ENCODE measurements around the gene TIPRL. TPM values are rescaled to one million over a fixed set of nuclear protein-coding genes. Genes with fewer than 3 reads are reported as not detected.

The TIPRL gene
- total and polyA plus RNA-seq, 2 experiments from 2014 or later = 44.2 to 47.6 TPM

GRCh38 chr1:168218658-168219057, 39.9 kb downstream of the TIPRL start:
- H3K4me2 ChIP-seq = no peak overlapping the region
- no peaks in the 10 kb centered on the region for H3K9me2 ChIP-seq (replicated peaks; ENCODE audit: insufficient read depth)
- no peak for DNase-seq (ENCODE audit: low spot score)
- H3K4me3 ChIP-seq = no peak overlapping the region
- H3K9me3 ChIP-seq (ENCODE audit: low read depth) = no peaks in the 10 kb centered on the region
- no peaks in the 10 kb centered on the region for H3K79me2 ChIP-seq
- no peak overlapping the region for H2AFZ ChIP-seq
- TF ChIP-seq CTCF (IDR thresholded peaks at IDR 0.05; ENCODE audit: poor library complexity) (no peak), EZH2 (IDR thresholded peaks at IDR 0.05; ENCODE audit: borderline replicate concordance) (no peak), EZH2phosphoT487 (IDR thresholded peaks at IDR 0.05; ENCODE audit: low read depth, severe bottlenecking, unreplicated experiment) (no peak)
- no peaks in the 10 kb centered on the region for H3K4me1 ChIP-seq (ENCODE audit: insufficient read depth)
- H3K27ac ChIP-seq = no peak overlapping the region
- H4K20me1 ChIP-seq (ENCODE audit: insufficient read depth, poor library complexity, severe bottlenecking) = no peaks in the 10 kb centered on the region
- H3K27me3 ChIP-seq = no peaks in the 10 kb centered on the region
- no peaks in the 10 kb centered on the region for H3K36me3 ChIP-seq (replicated peaks; ENCODE audit: insufficient read depth, low read depth)
- WGBS (ENCODE audit: low lambda C conversion rate, missing lambda C conversion rate) = 83% methylated on average over 4 of the region's 4 CpGs

- Histone ChIP-seq H4K20me1 (ENCODE audit: insufficient read depth, poor library complexity, severe bottlenecking) (no peaks in the 10 kb centered on the region), H3K27me3 (no peaks in the 10 kb centered on the region), H3K9me3 (ENCODE audit: low read depth) (no peaks in the 10 kb centered on the region), H3K27ac (no peak overlapping the region), H3K9me2 (replicated peaks; ENCODE audit: insufficient read depth) (no peaks in the 10 kb centered on the region), H3K4me3 (no peak overlapping the region), H3K4me1 (ENCODE audit: insufficient read depth) (no peaks in the 10 kb centered on the region), H3K4me2 (no peak overlapping the region), H3K79me2 (no peaks in the 10 kb centered on the region), H2AFZ (no peak overlapping the region), H3K36me3 (replicated peaks; ENCODE audit: insufficient read depth, low read depth) (no peaks in the 10 kb centered on the region)
- 78% methylated on average over 6 of the region's 6 CpGs for WGBS (ENCODE audit: low lambda C conversion rate, missing lambda C conversion rate)
- TF ChIP-seq CTCF (IDR thresholded peaks at IDR 0.05; ENCODE audit: poor library complexity) (no peak), EZH2phosphoT487 (IDR thresholded peaks at IDR 0.05; ENCODE audit: low read depth, severe bottlenecking, unreplicated experiment) (no peak), EZH2 (IDR thresholded peaks at IDR 0.05; ENCODE audit: borderline replicate concordance) (no peak)
- no peak for DNase-seq (ENCODE audit: low spot score)
Measured at GRCh38 chr1:168220470-168220871, 41.7 kb downstream of the TIPRL start.

- H3K27me3 ChIP-seq = no peaks in the 10 kb centered on the region
- TF ChIP-seq EZH2phosphoT487 (IDR thresholded peaks at IDR 0.05; ENCODE audit: low read depth, severe bottlenecking, unreplicated experiment) (no peak), EZH2 (IDR thresholded peaks at IDR 0.05; ENCODE audit: borderline replicate concordance) (no peak), CTCF (IDR thresholded peaks at IDR 0.05; ENCODE audit: poor library complexity) (no peak)
- H3K9me3 ChIP-seq (ENCODE audit: low read depth) = no peaks in the 10 kb centered on the region
- H3K4me2 ChIP-seq = no peak overlapping the region
- peaks cover 4% of the 10 kb centered on the region for H3K79me2 ChIP-seq
- no peaks in the 10 kb centered on the region for H4K20me1 ChIP-seq (ENCODE audit: insufficient read depth, poor library complexity, severe bottlenecking)
- H3K4me1 ChIP-seq (ENCODE audit: insufficient read depth) = no peaks in the 10 kb centered on the region
- 93% methylated on average over 2 of the region's 2 CpGs for WGBS (ENCODE audit: low lambda C conversion rate, missing lambda C conversion rate)
- no peak overlapping the region for H2AFZ ChIP-seq
- no peaks in the 10 kb centered on the region for H3K9me2 ChIP-seq (replicated peaks; ENCODE audit: insufficient read depth)
- H3K27ac ChIP-seq = no peak overlapping the region
- no peak for DNase-seq (ENCODE audit: low spot score)
- no peak overlapping the region for H3K4me3 ChIP-seq
- no peaks in the 10 kb centered on the region for H3K36me3 ChIP-seq (replicated peaks; ENCODE audit: insufficient read depth, low read depth)
Measured at GRCh38 chr1:168221275-168221674, 42.5 kb downstream of the TIPRL start.

- no peaks in the 10 kb centered on the region for H3K9me2 ChIP-seq (replicated peaks; ENCODE audit: insufficient read depth)
- no peak overlapping the region for H2AFZ ChIP-seq
- H3K79me2 ChIP-seq = peaks cover 24% of the 10 kb centered on the region
- no peak overlapping the region for H3K4me3 ChIP-seq
- peaks cover 7% of the 10 kb centered on the region for H3K4me1 ChIP-seq (ENCODE audit: insufficient read depth)
- H3K9me3 ChIP-seq (ENCODE audit: low read depth) = no peaks in the 10 kb centered on the region
- TF ChIP-seq EZH2 (IDR thresholded peaks at IDR 0.05; ENCODE audit: borderline replicate concordance) (no peak), EZH2phosphoT487 (IDR thresholded peaks at IDR 0.05; ENCODE audit: low read depth, severe bottlenecking, unreplicated experiment) (no peak), CTCF (IDR thresholded peaks at IDR 0.05; ENCODE audit: poor library complexity) (no peak)
- no peaks in the 10 kb centered on the region for H3K36me3 ChIP-seq (replicated peaks; ENCODE audit: insufficient read depth, low read depth)
- no peak overlapping the region for H3K4me2 ChIP-seq
- H4K20me1 ChIP-seq (ENCODE audit: insufficient read depth, poor library complexity, severe bottlenecking) = no peaks in the 10 kb centered on the region
- H3K27ac ChIP-seq = no peak overlapping the region
- no peak for DNase-seq (ENCODE audit: low spot score)
- no peaks in the 10 kb centered on the region for H3K27me3 ChIP-seq
Measured at GRCh38 chr1:168223261-168223660, 44.5 kb downstream of the TIPRL start.
